COLO668 (cell line): ENCODE data around the gene DNAJB12.
"Not testable (repeated sequence)": the region's sequence is repeated elsewhere in the genome, so short reads cannot be mapped to it uniquely, and the experiment has no call there.

ENCODE experiments used
- DNase-seq: peaks from one replicate; lab custom pipeline; 2025; ENCODE audit not compliant: unreplicated experiment; lab: John Stamatoyannopoulos, UW

Gene DNAJB12

GRCh38 chr10:72331575-72332422 lies 22.9 kb downstream of the DNAJB12 start:
- peak; percentile 93 for DNase-seq

GRCh38 chr10:72330069-72330426 lies 24.7 kb downstream of the DNAJB12 start:
- no peak for DNase-seq

DNA sequence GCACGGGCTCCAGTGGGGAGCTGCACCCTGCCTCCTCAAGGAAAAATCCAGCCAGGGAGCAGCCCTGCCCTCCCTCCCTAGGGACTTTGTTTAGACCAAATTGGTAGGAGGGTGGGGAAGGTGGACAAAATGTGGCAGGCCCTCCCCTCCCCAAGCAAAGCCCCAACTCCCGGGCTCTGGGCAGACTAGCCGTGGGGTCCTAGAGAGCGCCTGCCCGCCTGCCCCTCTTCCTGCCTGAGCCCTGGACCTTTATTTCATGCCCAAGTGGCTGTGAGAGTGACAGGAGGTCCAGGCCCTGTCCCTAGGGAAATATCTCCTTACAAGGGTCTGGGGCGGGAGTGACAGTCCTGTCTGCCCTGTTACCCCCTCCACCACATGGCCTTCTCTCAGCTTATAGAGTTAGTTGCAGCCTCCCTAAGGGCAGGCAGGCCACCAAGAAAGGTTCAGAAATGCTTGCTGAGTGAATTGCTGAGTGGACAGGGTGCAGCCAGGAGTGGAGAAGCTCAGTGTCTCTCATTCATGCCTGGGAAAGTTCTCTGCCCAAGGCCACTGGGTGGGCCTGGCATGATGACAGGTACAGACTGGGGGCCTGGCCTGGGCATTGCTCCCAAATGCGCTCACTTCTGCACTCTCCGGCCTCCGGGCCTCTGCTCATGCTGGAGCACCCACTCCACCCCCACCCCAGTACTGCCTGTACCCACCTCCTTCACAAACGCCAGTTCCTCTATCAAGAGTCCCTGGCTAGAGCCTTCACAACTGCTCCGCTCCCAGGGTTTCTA lies 25.2 kb downstream of the DNAJB12 start:
- DNase-seq, result no peak

DNA sequence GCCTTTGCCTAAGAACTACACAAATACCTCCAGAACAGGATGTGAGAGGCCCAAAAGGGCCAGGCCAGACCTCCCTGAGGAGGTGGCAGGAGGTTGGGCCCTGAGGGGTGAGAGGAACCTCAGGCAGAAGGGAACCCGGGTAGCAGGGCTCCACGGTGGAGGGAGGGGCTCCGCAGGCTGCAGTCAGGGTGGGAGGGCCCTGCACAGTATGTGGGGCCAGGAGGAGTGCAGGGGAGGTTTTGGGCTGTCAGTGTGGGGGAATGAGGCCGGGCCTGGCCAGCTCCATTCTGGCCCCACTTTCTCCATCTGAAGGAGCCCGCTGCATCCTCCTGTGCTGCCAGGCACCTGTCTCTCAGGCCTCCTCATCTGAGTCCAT lies 25.9 kb downstream of the DNAJB12 start:
- no peak for DNase-seq

DNA sequence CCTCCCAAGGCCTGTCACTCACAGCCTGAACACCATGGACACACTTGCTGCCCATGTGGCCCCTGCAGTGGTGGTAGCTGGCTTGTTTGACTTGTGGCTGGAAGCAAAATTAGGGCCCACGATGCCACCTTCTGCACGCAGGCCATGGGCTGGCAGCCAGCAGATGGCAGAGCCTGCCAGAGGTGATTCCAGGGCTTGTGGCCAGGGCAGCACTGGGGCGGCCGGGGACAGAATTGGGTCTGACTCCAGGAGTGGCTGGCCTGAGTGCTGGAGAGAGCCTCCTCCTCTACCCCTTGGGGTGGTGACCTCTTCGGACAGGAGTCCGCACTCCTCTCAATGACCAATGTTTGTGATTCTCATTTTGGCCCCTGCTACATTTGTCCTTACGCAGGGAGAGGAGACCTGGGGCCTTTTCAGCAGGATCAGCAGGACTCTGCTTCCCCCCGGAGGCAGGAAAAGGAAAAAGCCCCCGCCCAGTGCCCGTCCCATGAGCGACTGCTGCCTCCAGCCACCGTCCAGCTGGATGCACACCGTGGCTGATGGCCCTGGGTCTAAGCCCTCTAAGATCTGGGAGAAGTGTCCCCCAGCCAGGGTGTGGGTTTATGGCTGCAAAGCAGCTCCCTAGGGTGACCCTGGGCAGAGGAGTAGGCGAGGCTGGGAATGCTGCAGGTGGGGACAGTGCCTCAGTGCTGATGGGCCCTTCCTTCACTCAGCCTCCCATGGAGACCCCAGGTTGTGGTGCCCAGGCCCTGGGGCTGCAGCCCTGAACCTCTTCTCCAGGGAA lies 26.5 kb downstream of the DNAJB12 start:
- DNase-seq, result peak; percentile 44

DNA sequence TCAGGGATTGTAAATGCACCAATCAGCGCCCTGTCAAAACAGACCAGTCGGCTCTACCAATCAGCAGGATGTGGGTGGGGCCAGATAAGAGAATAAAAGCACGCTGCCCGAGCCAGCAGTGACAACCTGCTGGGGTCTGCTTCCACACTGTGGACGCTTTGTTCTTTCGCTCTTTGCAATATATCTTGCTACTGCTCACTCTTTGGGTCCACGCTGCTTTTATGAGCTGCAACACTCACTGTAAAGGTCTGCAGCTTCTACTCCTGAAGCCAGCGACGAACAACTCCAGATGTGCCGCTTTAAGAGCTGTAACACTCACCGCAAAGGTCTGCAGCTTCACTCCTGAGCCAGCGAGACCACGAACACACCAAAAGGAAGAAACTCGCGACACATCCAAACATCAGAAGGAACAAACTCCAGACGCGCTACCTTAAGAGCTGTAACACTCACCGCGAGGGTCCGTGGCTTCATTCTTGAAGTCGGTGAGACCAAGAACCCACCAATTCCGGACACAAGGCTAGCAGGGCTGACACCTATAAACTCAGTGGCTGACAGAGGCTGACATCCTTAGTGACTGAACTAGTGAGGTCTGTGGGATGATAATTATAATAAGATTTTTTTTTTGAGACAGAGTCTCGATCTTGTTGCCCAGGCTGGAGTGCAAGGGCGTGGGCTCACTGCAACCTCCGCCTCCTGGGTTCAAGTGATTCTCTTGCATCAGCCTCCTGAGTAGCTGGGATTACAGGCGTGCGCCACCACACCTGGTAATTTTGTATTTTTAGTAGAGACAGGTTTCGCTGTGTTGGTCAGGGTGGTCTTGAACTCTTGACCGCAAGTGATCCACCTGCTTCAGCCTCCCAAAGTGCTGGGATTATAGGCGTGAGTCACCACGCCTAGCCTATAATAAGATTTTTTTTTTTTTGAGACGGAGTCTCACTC lies 27.8 kb downstream of the DNAJB12 start:
- not testable (repeated sequence) for DNase-seq

- peak; percentile 93 for DNase-seq
Measured at GRCh38 chr10:72325243-72326175, 29.2 kb downstream of the DNAJB12 start.

DNA sequence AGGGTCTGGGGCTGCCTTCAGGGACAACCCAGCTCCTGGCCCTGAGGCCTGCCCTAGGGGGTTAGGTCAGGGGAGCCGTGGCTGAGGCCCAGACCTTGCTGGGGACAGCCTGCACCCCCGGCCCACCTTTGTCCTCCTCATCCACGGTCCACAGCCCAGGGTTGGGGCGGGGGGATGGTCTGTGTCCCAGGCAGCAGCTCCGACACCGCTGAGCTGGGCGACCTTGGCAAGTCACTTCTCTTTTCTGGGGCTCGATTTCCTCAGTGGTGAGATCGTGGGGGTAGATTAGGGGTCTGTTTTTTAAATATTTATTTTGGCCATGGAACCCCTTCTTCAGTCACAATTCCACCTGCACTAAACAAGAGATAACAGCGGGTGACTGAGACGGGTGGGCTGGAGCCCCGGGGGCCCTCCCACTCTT lies 30.9 kb downstream of the DNAJB12 start:
- DNase-seq, result no peak

GRCh38 chr10:72323108-72323749 lies 31.5 kb downstream of the DNAJB12 start:
- no peak for DNase-seq

DNA sequence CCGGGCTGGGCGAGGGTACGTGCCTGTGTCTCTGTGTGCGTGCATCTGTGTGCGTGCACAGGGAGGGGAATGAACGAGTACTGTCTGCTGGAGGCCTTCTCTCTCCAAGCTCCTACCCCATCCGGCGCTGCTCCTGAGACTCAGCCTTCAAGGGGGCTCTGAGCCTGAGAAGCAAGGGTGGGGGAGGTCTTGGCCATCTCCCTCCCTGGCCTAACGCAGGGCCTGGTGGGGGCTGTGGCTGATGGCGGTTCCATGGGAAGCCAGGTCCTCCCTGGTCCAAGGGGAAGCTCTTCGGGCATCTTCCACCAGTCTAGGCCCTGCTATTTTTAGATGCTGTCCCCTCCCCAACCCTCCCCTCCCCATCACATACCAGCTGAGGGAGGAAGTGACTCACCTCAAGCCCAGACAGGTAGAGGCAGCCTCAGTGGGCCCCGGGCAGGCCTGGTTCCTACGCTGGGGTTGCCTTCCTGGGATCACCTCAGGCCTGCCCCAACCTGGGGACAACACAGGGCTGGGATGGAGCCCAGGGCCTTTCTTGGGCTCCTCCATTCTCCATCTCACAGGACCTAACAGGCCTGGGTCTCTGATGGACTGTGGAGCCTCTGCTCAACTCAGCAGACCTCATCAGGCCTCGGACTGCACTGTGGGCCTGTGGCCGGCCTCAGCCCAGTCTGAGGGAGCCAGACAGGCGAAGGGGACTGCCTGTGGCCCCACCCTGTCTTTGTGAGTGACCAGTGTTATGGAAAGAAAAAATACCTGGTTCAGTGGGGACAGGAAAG lies 32.2 kb downstream of the DNAJB12 start:
- no peak for DNase-seq

DNA sequence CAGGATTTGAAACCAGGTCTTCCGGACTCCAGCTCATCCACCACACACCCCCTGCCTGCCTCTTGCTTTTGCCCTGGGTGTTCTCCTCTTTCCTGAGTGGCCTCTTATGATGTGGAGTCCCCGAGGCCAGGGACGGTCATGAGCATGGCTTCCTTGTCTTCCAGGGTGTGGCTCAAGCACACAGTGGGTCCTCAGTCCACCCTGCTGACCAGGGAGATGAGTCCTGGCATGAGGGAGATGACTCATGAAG lies 32.8 kb downstream of the DNAJB12 start:
- no peak for DNase-seq

DNA sequence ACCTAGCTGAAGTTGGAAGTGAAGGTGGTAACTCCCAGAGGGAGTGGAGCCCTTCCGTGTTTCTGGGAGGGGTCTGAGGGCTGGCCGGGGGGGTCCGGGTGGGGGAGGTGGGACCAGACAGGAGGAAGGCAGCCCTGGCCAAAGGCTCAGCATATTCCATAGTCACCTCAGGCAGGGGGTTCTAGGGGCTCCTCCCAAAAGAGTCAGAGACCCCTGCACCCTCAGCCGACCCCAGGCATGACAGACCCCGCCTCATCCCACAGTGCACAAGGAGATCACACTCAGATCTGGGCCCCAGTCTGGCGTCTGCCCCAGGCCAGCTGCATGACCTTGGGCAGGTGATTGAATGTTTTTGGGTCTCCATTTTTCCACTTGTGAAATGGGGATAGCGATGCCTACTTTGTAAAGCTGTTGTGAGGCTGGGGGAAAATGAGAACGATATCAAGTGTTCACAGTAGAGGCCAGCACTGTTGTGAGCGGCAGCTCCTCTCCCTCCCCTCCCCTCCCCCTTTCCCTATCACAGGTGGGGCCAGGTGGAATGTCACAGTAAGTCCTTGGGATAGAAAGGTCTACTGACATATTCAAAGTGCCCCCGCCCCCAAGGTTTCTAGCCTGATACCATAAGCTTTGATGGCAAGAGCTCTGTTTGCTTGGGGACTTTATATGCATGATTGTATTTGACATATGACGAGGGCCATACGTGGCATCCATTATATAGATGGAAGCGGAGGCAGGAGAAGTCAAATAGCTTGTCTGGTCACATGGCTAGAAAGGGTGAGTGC lies 33.3 kb downstream of the DNAJB12 start:
- peak; percentile 4 for DNase-seq

GRCh38 chr10:72320676-72321247 lies 34.0 kb downstream of the DNAJB12 start:
- peak; percentile 68 for DNase-seq

GRCh38 chr10:72319416-72320254 lies 35.1 kb downstream of the DNAJB12 start:
- peak; percentile 85 for DNase-seq

GRCh38 chr10:72318418-72319262 lies 36.1 kb downstream of the DNAJB12 start:
- DNase-seq, result no peak
